ENCODE results near the gene ARHGAP29.

ARHGAP29 gene

GRCh38 chr1:94126651-94127050, 110.7 kb downstream of the ARHGAP29 start:
- FAIRE-seq: no peak

GRCh38 chr1:94125551-94126514, 111.6 kb downstream of the ARHGAP29 start:
- DNase-seq (ENCODE audit: insufficient read length, low spot score) (no peak), FAIRE-seq (no peak)

More at GRCh38 chr1:94126651-94127050, 110.7 kb downstream of the ARHGAP29 start:
- no peak for DNase-seq (ENCODE audit: insufficient read length, low spot score)

GRCh38 chr1:94124538-94124937, 112.8 kb downstream of the ARHGAP29 start:
- no peak for DNase-seq (ENCODE audit: insufficient read length, low spot score)
- FAIRE-seq: no peak

- no peak for FAIRE-seq
- DNase-seq (ENCODE audit: insufficient read length, low spot score): no peak
Observed at GRCh38 chr1:94122201-94122970, 115.0 kb downstream of the ARHGAP29 start.
